Keratinocyte (primary cell): ENCODE results near the gene BBS12. TPM values are rescaled to one million over a fixed set of nuclear protein-coding genes. Genes with fewer than 3 reads are reported as not detected.

Experiments
- DNase-seq: peaks from one replicate; pipeline ENCODE4 v3.0.0-alpha.2; 2011; ENCODE audit warnings: low read depth, missing footprints, low spot score
- FAIRE-seq: peaks from 2 replicates; lab custom pipeline; 2011; peaks lifted over from hg19 to GRCh38; lab: Jason Lieb, UNC
- H2AFZ ChIP-seq: 2 replicates; pipeline ENCODE4 v1.6.0; 2012; ENCODE audit warnings: low read length, control low read depth, inconsistent platforms; ENCODE audit not compliant: control insufficient read depth
- H3K27ac ChIP-seq: 2 replicates; pipeline ENCODE4 v1.5.1; 2011; ENCODE audit warnings: low read length; ENCODE audit not compliant: control insufficient read depth, insufficient read depth
- H3K27me3 ChIP-seq: 3 replicates; pipeline ENCODE4 v1.6.0; 2011; ENCODE audit warnings: low read length; ENCODE audit not compliant: control insufficient read depth, insufficient read depth; ENCODE audit errors: extremely low read depth
- H3K36me3 ChIP-seq, 2 experiments: 2 replicates in 1 of 2; 3 replicates in 1 of 2; pipeline ENCODE4 v1.5.1; 2011; ENCODE audit warnings: low read length in 2 of 2, mild to moderate bottlenecking in 1 of 2; ENCODE audit not compliant: control insufficient read depth in 2 of 2, insufficient read depth in 2 of 2; ENCODE audit errors: extremely low read depth in 1 of 2
- H3K4me1 ChIP-seq: 3 replicates; pipeline ENCODE4 v1.5.1; 2011; ENCODE audit warnings: low read length; ENCODE audit not compliant: control insufficient read depth, insufficient read depth; ENCODE audit errors: extremely low read depth
- H3K4me2 ChIP-seq: 3 replicates; pipeline ENCODE4 v1.6.0; 2011; ENCODE audit warnings: low read depth, low read length; ENCODE audit not compliant: control insufficient read depth, insufficient read depth; ENCODE audit errors: extremely low read depth
- H3K4me3 ChIP-seq, 3 experiments: fragments of 200-600 bp in 1 of 3; sonication (generic) in 1 of 3; 2 replicates in 2 of 3; 3 replicates in 1 of 3; pipeline ENCODE4 v1.5.1; 2011 to 2016; ENCODE audit warnings: low read length in 3 of 3, mild to moderate bottlenecking in 3 of 3, control low read depth in 2 of 3, inconsistent platforms in 1 of 3, low read depth in 1 of 3, mixed read lengths in 1 of 3, mixed run types in 1 of 3, moderate library complexity in 1 of 3; ENCODE audit not compliant: control insufficient read depth in 2 of 3, insufficient read depth in 2 of 3; ENCODE audit errors: extremely low read depth in 1 of 3
- H3K79me2 ChIP-seq: 2 replicates; pipeline ENCODE4 v1.6.0; 2012; ENCODE audit warnings: low read length; ENCODE audit not compliant: control insufficient read depth, insufficient read depth
- H3K9ac ChIP-seq: 3 replicates; pipeline ENCODE4 v1.6.0; 2011; ENCODE audit warnings: low read length; ENCODE audit not compliant: control insufficient read depth, insufficient read depth; ENCODE audit errors: extremely low read depth
- H3K9me1 ChIP-seq: 3 replicates; pipeline ENCODE4 v1.6.0; 2011; ENCODE audit warnings: low read length; ENCODE audit not compliant: control insufficient read depth, insufficient read depth; ENCODE audit errors: extremely low read depth
- H3K9me3 ChIP-seq: 2 replicates; pipeline ENCODE4 v1.5.1; 2012; ENCODE audit warnings: low read depth, low read length; ENCODE audit not compliant: control insufficient read depth
- H4K20me1 ChIP-seq: 3 replicates; pipeline ENCODE4 v1.6.0; 2011; ENCODE audit warnings: low read length; ENCODE audit not compliant: control insufficient read depth, insufficient read depth; ENCODE audit errors: extremely low read depth
- CTCF ChIP-seq, 3 experiments: IDR thresholded peaks in 1 of 3; conservative IDR thresholded peaks in 1 of 3; optimal IDR thresholded peaks in 1 of 3; 2 replicates in 2 of 3; 3 replicates in 1 of 3; pipeline versions ENCODE3 to v1.5.1; 2011; ENCODE audit warnings: low read length in 3 of 3, mild to moderate bottlenecking in 3 of 3, moderate library complexity in 2 of 3, control low read depth in 1 of 3, inconsistent platforms in 1 of 3; ENCODE audit not compliant: insufficient read depth in 2 of 3; ENCODE audit errors: extremely low read depth in 1 of 3
- EZH2 ChIP-seq: IDR thresholded peaks from one replicate; pipeline ENCODE4 v1.6.1; 2012; ENCODE audit warnings: inconsistent platforms, mild to moderate bottlenecking, low read length, moderate library complexity
- dilution Hi-C: fragments of 300-500 bp; cut with MboI; formaldehyde crosslinking; loops from one replicate; pipeline ENCODE4 v1.7.0; 2020; ENCODE audit warnings: low sequenced_read_pairs; ENCODE audit not compliant: extremely low pct_ligation_motif_present
- polyA plus RNA-seq, 5 experiments: library from polyadenylated mRNA; depleted of rRNA in 3 of 5; stranded (reverse) in 3 of 5; stranded (forward) in 1 of 5; unstranded in 1 of 5; fragments of >200 nt; gene quantifications; 1 replicate in 1 of 5; 2 replicates in 3 of 5; 3 replicates in 1 of 5; pipeline versions ENCODE4 v1.2.1 to v1.2.3, GENCODE V29; 2011 to 2012; ENCODE audit warnings: missing spikeins in 2 of 5, low read depth in 1 of 5, low replicate concordance in 1 of 5

The BBS12 gene
- polyA plus RNA-seq, 1 donor (not counting 4 experiments of a cell fraction or from before 2014, with no cell fraction given), result 2.5 TPM

- peaks cover 12% of the 10 kb centered on the region for H3K4me1 ChIP-seq
- H3K27ac ChIP-seq, result no peak overlapping the region
- FAIRE-seq (no peak), DNase-seq (no peak)
- no peak for TF ChIP-seq CTCF (optimal IDR thresholded peaks at IDR 0.05 in 1 of 3, IDR thresholded peaks at IDR 0.05 in 1 of 3, conservative IDR thresholded peaks at IDR 0.05 in 1 of 3; ENCODE audit: extremely low read depth in 1 of 3, insufficient read depth in 2 of 3, low read length in 3 of 3)
- TF ChIP-seq EZH2, result no peak
- H4K20me1 ChIP-seq, result no peaks in the 10 kb centered on the region
- H3K36me3 ChIP-seq, result peaks cover 0 to 11% of the 10 kb centered on the region in 2 experiments
- no peak overlapping the region for H3K9ac ChIP-seq
- H3K79me2 ChIP-seq, result no peaks in the 10 kb centered on the region
- H2AFZ ChIP-seq, result no peak overlapping the region
- no peak overlapping the region for H3K4me3 ChIP-seq
- no peaks in the 10 kb centered on the region for H3K27me3 ChIP-seq
- no peak overlapping the region for H3K4me2 ChIP-seq
- dilution Hi-C loops, result no loop called here
- H3K9me3 ChIP-seq, result no peaks in the 10 kb centered on the region
- no peaks in the 10 kb centered on the region for H3K9me1 ChIP-seq
Measured at GRCh38 chr4:122703868-122704267, 28.6 kb upstream of the BBS12 start.

DNA sequence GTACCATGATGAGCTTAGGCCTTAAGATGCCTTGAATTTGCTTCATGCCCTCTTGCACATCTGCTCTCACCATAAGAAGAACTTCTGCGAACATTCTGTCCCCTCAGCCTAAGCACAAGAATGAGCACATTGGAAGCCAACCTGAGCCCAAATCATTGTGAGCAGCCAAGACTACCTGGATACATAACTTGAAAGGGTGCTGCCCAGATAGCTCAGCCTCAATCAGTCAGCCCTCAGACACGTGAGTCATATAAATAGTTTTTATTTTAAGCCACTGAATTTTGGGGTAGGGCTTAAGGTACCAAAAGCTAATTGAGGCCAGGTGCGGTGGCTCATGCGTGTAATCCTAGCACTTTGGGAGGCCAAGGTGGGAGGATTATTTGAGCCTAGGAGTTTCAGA is 27.5 kb upstream of the BBS12 start:
- Histone ChIP-seq H2AFZ (no peak overlapping the region), H3K4me1 (peaks cover 10% of the 10 kb centered on the region), H3K9me3 (no peaks in the 10 kb centered on the region), H4K20me1 (no peaks in the 10 kb centered on the region), H3K27me3 (no peaks in the 10 kb centered on the region), H3K79me2 (no peaks in the 10 kb centered on the region), H3K9me1 (no peaks in the 10 kb centered on the region), H3K36me3 (peaks cover 0 to 11% of the 10 kb centered on the region in 2 experiments), H3K4me3 (no peak overlapping the region), H3K27ac (no peak overlapping the region), H3K9ac (no peak overlapping the region), H3K4me2 (no peak overlapping the region)
- no peak for DNase-seq
- TF ChIP-seq CTCF (optimal IDR thresholded peaks at IDR 0.05 in 1 of 3, IDR thresholded peaks at IDR 0.05 in 1 of 3, conservative IDR thresholded peaks at IDR 0.05 in 1 of 3; ENCODE audit: extremely low read depth in 1 of 3, insufficient read depth in 2 of 3, low read length in 3 of 3) (no peak), EZH2 (no peak)
- no peak for FAIRE-seq
- dilution Hi-C loops, result no loop called here
